ENCODE results near the gene BYSL.
"Not testable (repeated sequence)": the region's sequence is repeated elsewhere in the genome, so short reads cannot be mapped to it uniquely, and the experiment has no call there.

The BYSL gene

DNA sequence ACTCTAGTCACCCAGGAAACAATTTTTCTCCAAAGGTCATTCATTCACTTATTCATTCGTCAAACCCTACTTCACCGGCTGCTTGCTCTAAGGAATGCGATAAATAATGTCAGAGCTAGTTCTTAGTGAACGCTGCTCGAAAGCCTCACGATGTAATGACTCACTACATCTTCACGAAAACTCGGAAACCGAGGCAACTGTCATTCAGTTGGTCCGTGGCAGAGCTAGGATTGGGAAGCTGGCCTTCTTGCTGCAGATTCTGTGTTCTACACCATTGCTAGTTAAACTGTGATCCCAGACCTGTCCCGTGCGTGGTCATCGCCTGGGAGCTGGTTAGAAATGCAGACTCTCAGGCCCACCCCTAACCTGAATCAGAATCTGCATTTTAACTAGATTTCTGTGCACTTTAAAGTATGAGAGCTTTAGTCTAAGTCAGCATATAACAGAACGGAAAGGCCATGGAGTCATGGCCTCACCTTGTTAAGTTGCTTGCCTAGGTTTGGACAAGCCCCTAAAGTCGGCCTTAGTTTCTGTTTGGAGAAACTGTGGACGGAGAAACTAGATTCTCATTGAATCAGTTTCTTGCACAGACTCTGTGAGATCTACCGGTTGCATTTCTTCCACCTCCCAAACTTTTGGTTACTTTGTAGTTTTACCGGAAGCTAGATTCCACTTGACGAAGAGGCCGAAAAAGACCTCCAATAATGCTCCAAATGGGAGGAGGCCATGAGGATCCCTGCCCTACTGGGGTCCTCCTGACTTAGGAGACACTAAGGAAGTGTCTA, 21.0 kb downstream of the BYSL start:
- no peaks in the 10 kb centered on the region for H3K27me3 Mint-ChIP-seq
- H3K27ac Mint-ChIP-seq: peak overlapping the region; percentile 85
- H3K9me3 Mint-ChIP-seq: no peaks in the 10 kb centered on the region
- peaks cover under 1% of the 10 kb centered on the region for H3K36me3 Mint-ChIP-seq
- DNase-seq (ENCODE audit: low spot score in 2 of 2): no peak
- peak overlapping the region; percentile 91 for H3K4me3 Mint-ChIP-seq
- ATAC-seq (ENCODE audit: low read depth): peak; percentile 5
- H3K4me1 Mint-ChIP-seq: peaks cover 36% of the 10 kb centered on the region

DNA sequence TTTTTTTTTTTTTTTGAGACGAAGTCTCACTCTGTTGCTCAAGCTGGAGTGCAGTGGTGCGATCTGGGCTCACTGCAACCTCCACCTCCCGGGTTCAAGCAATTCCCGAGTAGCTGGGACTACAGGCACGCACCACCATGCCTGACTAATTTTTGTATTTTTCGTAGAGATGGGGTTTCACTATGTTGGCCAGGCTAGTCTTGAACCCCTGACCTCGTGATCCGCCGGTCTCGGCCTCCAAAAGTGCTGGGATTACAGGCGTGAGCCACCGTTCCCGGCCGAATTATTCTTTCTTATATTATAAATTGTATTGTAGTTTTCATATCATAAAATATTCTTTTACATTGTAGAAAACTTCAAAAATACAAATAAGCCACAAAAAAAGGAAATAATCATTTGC, 21.6 kb downstream of the BYSL start:
- not testable (repeated sequence) for H3K27me3 Mint-ChIP-seq; ATAC-seq (ENCODE audit: low read depth); H3K36me3 Mint-ChIP-seq; DNase-seq (ENCODE audit: low spot score in 2 of 2); H3K4me3 Mint-ChIP-seq; H3K9me3 Mint-ChIP-seq; H3K27ac Mint-ChIP-seq
- H3K4me1 Mint-ChIP-seq: peaks cover 39% of the 10 kb centered on the region

DNA sequence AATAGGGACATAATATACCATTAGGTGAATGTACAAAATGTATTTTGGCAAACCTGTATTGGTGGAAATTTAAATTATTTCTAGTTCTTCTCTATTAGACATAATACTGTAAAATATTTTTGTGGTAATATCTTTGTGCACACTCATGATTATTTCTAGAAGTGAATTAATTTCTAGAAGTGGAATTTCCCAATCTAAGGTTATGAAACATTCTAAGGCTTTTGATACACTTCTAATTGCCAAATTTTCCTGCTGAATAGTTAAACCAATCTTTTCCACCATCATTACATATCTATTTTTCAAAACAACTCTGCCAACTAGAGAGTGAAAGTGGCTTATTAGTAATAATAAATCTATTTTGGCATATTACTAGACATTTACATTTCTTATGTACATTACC, 22.2 kb downstream of the BYSL start:
- no peak for DNase-seq (ENCODE audit: low spot score in 2 of 2)
- no peak for ATAC-seq (ENCODE audit: low read depth)
- no peaks in the 10 kb centered on the region for H3K9me3 Mint-ChIP-seq
- peaks cover 9% of the 10 kb centered on the region for H3K36me3 Mint-ChIP-seq
- H3K27me3 Mint-ChIP-seq: no peaks in the 10 kb centered on the region
- H3K4me3 Mint-ChIP-seq: no peak overlapping the region
- H3K27ac Mint-ChIP-seq: no peak overlapping the region
- H3K4me1 Mint-ChIP-seq: peaks cover 37% of the 10 kb centered on the region

DNA sequence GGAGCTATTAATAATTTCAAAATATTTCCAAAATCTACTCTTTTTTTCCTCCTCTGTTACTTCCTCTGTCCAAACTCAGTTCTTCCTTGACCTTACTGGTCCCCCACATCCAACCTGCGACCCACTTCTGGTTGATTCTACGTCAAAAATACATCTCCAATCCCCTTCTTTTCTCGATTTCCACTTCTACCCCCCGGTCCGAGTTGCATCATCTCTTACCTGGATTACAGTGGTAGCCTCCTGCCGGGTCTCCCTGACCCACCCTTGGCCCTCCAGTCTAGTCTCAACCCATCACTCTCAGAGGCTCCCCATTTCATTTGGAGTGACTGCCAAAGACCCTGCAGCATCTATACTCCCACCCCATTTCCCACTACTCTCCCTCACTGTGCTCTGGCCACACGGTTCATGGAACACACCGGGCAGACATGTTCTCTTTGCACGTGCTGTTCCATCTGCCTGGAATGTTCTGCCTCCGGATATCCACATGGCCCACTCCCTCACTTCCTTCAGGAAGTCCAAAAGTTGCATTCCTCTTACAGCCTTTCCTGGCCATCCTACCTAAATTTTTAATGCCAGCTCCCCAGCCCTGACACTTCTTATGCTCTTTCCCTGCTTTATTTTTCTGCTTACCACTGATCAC, 26.4 kb downstream of the BYSL start:
- Mint-ChIP-seq H3K36me3 (peaks cover 13% of the 10 kb centered on the region), H3K9me3 (no peaks in the 10 kb centered on the region), H3K27me3 (no peaks in the 10 kb centered on the region), H3K4me3 (no peak overlapping the region), H3K4me1 (peaks cover 16% of the 10 kb centered on the region), H3K27ac (peak overlapping the region; percentile 40)
- ATAC-seq (ENCODE audit: low read depth) (no peak), DNase-seq (ENCODE audit: low spot score in 2 of 2) (no peak)

DNA sequence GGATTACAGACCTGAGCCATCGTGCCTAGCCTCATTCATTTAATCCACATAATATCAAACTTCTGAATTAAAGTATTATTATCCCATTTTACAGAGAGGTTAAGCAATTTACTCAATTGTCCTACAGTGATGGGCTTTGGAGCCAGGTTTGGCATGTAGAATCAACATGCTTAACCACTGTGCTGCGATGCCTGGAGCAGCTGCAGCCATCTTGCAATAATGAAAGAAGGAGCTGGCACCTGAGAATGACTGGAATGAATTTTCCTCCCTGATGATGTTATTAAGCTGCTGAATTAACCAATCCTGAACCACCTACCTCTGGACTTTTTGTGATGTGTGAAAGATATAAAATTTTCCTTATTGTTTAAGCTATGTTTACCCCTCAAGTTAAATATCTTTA, 33.4 kb downstream of the BYSL start:
- Mint-ChIP-seq H3K27me3 (no peaks in the 10 kb centered on the region), H3K4me1 (peaks cover 10% of the 10 kb centered on the region), H3K27ac (no peak overlapping the region), H3K36me3 (peaks cover 19% of the 10 kb centered on the region), H3K9me3 (no peaks in the 10 kb centered on the region), H3K4me3 (no peak overlapping the region)
- ATAC-seq (ENCODE audit: low read depth): no peak
- DNase-seq (ENCODE audit: low spot score in 2 of 2): no peak

DNA sequence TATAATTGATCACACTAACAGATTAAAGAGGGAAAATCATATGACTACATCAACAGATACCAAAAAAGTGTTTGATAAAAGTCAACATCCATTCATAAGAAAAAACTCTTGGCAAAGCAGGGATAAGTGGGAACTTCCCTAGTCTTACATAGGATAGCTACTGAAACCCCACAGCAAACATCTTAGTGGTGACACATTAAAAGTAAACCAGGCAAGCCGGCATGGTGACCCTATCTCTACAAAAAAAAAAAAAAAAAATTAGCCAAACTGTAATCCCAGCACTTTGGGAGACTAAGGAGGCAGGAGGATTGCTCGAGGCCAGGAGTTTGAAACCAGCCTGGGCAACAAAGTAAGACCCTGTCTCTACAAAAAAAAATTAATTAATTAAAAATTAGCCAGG, 34.1 kb downstream of the BYSL start:
- no peak for DNase-seq (ENCODE audit: low spot score in 2 of 2)
- Mint-ChIP-seq H3K9me3 (no peaks in the 10 kb centered on the region), H3K4me1 (peaks cover 8% of the 10 kb centered on the region), H3K27ac (no peak overlapping the region), H3K4me3 (no peak overlapping the region), H3K27me3 (no peaks in the 10 kb centered on the region), H3K36me3 (peaks cover 20% of the 10 kb centered on the region)
- ATAC-seq (ENCODE audit: low read depth): no peak

DNA sequence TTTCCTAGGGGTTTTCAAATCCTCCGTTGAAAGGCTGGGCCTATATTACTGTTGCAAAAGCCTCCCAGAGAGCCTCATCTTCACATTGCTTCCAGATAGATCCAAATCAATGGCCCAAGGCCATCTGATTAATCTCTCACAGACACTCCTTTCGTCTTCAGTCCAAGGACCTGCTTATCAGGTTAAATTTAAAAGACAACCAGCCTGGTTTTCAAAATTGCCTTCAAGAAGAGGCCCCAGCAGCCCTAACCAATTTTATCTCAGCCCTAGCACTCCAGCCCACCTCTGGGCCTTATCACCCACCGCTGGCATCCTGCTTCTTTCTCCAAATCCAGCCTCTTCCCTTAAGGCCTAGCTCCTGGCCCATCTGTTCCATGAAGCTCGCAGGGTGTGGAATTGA, 35.8 kb downstream of the BYSL start:
- ATAC-seq (ENCODE audit: low read depth) (no peak), DNase-seq (ENCODE audit: low spot score in 2 of 2) (no peak)
- Mint-ChIP-seq H3K4me1 (peaks cover 12% of the 10 kb centered on the region), H3K4me3 (no peak overlapping the region), H3K9me3 (no peaks in the 10 kb centered on the region), H3K27me3 (no peaks in the 10 kb centered on the region), H3K36me3 (peaks cover 24% of the 10 kb centered on the region), H3K27ac (no peak overlapping the region)

DNA sequence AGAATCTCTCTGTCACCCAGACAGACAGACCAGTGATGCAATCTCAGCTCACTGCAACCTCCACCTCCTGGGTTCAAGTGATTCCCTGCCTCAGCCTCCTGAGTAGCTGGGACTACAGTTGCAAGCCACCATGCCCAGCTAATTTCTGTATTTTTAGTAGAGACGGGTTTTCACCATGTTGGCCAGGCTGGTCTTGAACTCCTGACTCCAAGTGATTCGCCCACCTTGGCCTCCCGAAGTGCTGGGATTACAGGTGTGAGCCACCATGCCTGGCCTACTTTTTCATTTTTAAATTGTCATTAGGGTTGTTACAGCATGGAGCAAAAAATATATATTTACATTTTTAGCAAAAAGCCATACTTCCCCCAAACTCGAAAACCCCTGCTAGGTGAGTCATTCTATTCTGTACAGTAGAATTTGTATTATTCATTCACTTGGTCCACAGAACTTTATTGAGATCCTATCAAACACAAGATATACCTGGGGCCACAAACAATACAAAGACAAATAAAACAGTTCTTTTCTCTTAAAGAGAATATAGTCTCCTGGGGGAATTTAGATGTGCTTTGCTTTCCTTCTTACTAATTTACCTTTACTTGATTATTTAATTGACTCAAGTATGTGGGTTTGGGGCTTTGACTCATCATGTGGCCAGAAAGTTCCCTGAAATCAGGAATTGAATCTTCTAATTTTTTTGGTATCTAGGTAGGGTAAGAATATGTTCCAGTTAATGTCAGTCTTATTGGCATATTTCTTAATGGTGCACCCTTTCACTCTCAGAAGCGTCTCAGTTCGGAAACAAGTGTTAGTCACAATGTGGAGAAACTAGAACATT, 36.9 kb downstream of the BYSL start:
- H3K27me3 Mint-ChIP-seq: no peaks in the 10 kb centered on the region
- H3K4me3 Mint-ChIP-seq: no peak overlapping the region
- ATAC-seq (ENCODE audit: low read depth) (no peak), DNase-seq (ENCODE audit: low spot score in 2 of 2) (no peak)
- peaks cover 26% of the 10 kb centered on the region for H3K36me3 Mint-ChIP-seq
- peak overlapping the region; percentile 47 for H3K27ac Mint-ChIP-seq
- peaks cover 13% of the 10 kb centered on the region for H3K4me1 Mint-ChIP-seq
- H3K9me3 Mint-ChIP-seq: no peaks in the 10 kb centered on the region

DNA sequence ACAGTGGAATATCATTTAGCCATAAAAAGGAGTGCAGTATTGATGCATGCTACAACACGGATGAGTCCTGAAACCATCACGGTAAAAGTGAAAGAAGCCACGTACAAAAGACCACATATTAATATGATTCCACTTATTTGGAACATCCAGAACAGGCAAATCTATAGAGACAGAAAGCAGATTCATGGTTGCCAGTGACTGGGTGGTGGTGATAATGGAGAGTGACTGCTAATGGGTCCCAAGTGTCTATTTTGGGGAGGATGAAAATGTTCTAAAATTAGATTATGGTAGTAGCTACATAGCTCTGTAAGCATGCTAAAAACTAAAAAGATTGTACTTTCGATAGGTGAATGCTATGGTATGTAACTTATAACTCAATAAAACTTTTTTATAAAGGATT, 38.7 kb downstream of the BYSL start:
- Mint-ChIP-seq H3K4me1 (peaks cover 17% of the 10 kb centered on the region), H3K4me3 (no peak overlapping the region), H3K27me3 (no peaks in the 10 kb centered on the region), H3K9me3 (no peaks in the 10 kb centered on the region), H3K36me3 (peaks cover 27% of the 10 kb centered on the region), H3K27ac (peak overlapping the region; percentile 32)
- no peak for DNase-seq (ENCODE audit: low spot score in 2 of 2)
- ATAC-seq (ENCODE audit: low read depth): no peak

DNA sequence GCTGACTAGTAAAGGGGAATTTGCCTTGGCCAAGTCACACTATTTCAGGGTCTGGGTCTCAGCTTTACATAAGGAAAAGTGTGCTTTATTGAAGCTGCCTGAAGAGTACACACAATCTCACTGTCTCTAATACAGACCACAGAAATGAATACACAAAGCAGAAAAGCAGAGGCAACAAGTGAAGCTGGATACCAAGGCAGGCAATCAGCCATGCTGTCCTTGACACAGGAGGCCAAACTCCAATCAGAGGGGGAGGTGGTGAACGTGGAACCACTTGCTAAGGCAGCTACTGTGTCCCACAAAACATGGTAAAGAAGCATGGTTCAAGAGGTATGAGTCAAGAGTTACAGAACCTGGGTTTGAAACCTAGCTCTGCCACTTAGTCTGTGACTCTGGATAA, 42.1 kb downstream of the BYSL start:
- Mint-ChIP-seq H3K27ac (peak overlapping the region; percentile 78), H3K4me3 (no peak overlapping the region), H3K36me3 (peaks cover 25% of the 10 kb centered on the region), H3K27me3 (no peaks in the 10 kb centered on the region), H3K4me1 (peaks cover 22% of the 10 kb centered on the region), H3K9me3 (no peaks in the 10 kb centered on the region)
- DNase-seq (ENCODE audit: low spot score in 2 of 2) (no peak), ATAC-seq (ENCODE audit: low read depth) (no peak)

DNA sequence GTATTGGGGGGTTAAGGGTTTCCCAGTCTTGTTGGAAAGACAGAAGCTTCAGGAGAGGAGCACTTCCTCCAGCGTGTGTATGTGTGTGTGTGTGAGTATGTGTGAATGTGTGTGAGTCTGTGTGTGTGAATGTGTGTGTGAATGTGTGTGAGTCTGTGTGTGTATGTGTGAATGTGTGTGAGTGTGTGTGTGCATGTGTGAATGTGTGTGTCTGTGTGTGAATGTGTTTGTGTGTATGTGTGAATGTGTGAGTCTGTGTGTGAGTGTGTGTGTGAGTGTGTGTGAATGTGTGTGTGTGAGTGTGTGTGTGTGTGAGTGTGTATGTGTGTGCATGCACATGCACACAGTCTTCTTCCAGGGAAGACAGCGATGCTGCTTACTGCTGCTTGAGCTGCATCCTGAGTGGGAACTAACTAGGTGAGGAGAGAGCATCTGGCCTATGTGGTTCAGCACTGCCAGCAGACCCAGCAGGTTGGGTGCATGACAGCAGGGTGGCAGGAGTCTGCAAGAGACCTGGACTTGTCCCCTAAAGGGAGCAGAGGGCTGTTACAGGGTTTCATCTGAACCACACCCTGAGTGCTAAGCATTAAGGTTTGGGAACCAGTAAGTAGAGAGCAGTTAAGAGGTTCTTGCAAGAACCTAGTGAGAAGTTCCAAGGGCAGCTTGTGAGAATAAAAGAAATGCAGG, 43.0 kb downstream of the BYSL start:
- Mint-ChIP-seq H3K4me3 (no peak overlapping the region), H3K36me3 (peaks cover 17% of the 10 kb centered on the region), H3K27ac (peak overlapping the region; percentile 9), H3K4me1 (peaks cover 20% of the 10 kb centered on the region), H3K9me3 (no peaks in the 10 kb centered on the region), H3K27me3 (no peaks in the 10 kb centered on the region)
- no peak for DNase-seq (ENCODE audit: low spot score in 2 of 2)
- no peak for ATAC-seq (ENCODE audit: low read depth)

DNA sequence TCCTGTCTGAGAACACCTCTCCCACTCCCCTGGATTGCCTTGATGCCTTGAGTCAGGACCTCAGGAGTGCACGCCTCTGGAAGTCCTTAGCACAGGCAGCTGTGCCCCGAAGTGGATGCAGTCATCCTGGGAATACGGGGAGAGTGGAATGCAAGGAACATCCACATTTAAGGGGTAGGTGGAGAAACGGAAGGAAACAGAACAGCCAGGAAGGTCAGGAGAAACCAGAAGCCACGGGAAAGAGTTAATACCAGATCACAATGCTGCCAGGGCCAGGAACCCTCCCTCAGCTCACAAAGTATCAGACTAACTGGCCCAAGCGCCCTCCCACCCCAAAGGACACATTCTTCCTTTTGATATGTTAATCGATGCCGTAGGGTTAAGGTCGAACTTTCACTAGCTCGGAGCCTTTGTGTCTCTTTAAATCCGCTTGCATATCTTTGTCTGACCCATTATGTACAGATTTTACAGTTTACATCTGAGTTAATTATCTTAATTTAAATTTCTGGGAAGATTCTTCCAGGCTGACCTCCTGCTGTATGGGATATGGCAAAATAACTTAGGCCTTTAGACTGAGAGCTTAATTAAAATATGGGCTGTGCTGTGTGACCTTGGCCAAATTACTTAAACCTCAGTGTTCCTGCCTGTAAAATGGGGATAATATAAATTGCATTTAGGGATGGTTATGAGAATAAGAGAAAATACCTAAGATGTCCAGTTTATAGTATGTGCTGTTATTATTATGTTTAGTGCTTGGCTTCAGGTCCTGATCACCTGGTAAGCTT, 44.3 kb downstream of the BYSL start:
- H3K9me3 Mint-ChIP-seq: no peaks in the 10 kb centered on the region
- no peak for DNase-seq (ENCODE audit: low spot score in 2 of 2)
- no peak for ATAC-seq (ENCODE audit: low read depth)
- H3K27ac Mint-ChIP-seq: no peak overlapping the region
- peaks cover 26% of the 10 kb centered on the region for H3K4me1 Mint-ChIP-seq
- no peak overlapping the region for H3K4me3 Mint-ChIP-seq
- H3K27me3 Mint-ChIP-seq: no peaks in the 10 kb centered on the region
- peaks cover 14% of the 10 kb centered on the region for H3K36me3 Mint-ChIP-seq

DNA sequence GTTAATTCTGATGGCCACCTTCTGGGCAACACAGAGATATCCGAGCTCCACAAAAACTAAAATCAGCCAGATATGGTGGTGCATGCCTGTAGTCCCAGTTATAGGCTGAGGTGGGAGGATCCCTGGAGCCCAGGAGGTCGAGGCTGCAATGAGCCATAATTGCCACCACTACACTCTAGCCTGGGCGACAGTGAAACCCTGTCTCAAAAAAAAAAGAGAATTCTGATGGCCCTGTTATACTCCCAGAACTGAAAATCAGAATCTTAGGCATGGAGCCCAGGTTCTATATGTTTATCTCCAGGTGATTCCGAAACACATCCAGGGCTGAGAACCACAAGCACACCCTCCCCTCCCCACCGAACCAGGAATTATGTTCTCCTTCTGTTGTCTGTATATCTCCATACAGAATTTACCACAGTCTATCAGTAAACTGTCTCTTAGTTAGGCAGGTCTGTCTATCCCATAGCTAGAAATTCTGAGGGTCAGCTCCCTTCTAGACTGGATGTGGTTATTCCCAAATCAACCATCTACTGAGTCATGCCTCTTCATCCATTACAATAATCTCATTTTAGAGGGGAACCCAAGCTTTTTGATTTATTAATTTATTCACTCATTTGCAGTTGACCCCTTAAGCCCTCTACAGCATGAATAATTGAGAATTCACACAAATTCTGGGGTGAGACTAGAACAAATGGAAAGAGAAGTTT, 45.1 kb downstream of the BYSL start:
- H3K4me1 Mint-ChIP-seq: peaks cover 30% of the 10 kb centered on the region

More for the DNA sequence above, 45.1 kb downstream of the BYSL start:
- Mint-ChIP-seq H3K9me3 (no peaks in the 10 kb centered on the region), H3K27ac (no peak overlapping the region), H3K27me3 (no peaks in the 10 kb centered on the region), H3K4me3 (no peak overlapping the region), H3K36me3 (peaks cover 14% of the 10 kb centered on the region)
- no peak for DNase-seq (ENCODE audit: low spot score in 2 of 2)
- no peak for ATAC-seq (ENCODE audit: low read depth)

Data from memory B cell (primary cell).